Gastrocnemius medialis (tissue), 4 donors: Measurements from ENCODE around the gene EXOSC5.

Source experiments
- CTCF ChIP-seq, 5 experiments: fragments of 450-650 bp in 3 of 5; fragments of 200-600 bp in 2 of 5; sonication (generic) in 2 of 5; IDR thresholded peaks in 4 of 5; conservative IDR thresholded peaks in 1 of 5; 1 replicate in 4 of 5; 2 replicates in 1 of 5; pipeline ENCODE4 v1.5.1; 2016 to 2019; ENCODE audit warnings: antibody characterized with exemption in 5 of 5, mild to moderate bottlenecking in 3 of 5, moderate library complexity in 3 of 5
- POLR2A ChIP-seq, 2 donors: fragments of 450-650 bp; IDR thresholded peaks; one replicate each; pipeline ENCODE4 v1.6.1; 2017; ENCODE audit warnings: antibody characterized with exemption in 2 of 2, mild to moderate bottlenecking in 2 of 2, moderate library complexity in 2 of 2

DNA sequence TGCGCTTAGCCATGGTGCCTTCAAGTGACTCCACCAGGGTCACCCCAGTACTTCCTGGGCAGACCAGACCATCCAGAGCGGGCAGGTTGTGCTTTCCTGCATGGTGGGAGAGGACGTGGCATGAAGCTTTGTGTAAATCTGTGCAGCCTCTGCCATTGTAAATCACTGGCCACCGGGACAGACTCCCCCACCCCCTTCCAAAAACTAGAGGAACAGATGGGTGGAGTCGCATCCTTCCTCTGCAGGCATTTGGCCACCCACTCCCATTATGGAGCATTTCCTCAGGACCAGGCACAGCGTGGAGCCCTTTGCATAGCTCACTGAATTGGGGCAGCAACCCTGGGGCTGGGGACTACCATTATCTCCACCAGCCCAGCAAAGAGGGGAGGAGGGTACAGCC lies 8.6 kb upstream of the EXOSC5 start:
- TF ChIP-seq CTCF (IDR thresholded peaks at IDR 0.05 in 4 of 5, conservative IDR thresholded peaks at IDR 0.05 in 1 of 5), result no peak
- TF ChIP-seq POLR2A (IDR thresholded peaks at IDR 0.05), result no peak
